Kidney (tissue), 14 donors: ENCODE results near the gene COL4A2. TPM values are rescaled to one million over a fixed set of nuclear protein-coding genes. Genes with fewer than 3 reads are reported as not detected.
A peak's percentile ranks its signal among the peaks of the same experiment; 100 is the strongest.

ENCODE experiments used
- DNase-seq, 5 donors: peaks; one replicate each; pipeline ENCODE4 v3.0.0-alpha.2; 2013 to 2020
- FAIRE-seq: peaks from 2 replicates; lab custom pipeline; 2012; peaks lifted over from hg19 to GRCh38; lab: Jason Lieb, UNC
- H3K27ac ChIP-seq, 2 donors: one replicate each; pipeline ENCODE4 v1.7.0; 2013; ENCODE audit warnings: low read depth in 2 of 2, low read length in 2 of 2, inconsistent platforms in 1 of 2
- H3K27me3 ChIP-seq: one replicate; pipeline ENCODE4 v1.7.1; 2013; ENCODE audit warnings: low read length, inconsistent platforms; ENCODE audit not compliant: control insufficient read depth, insufficient read depth
- H3K36me3 ChIP-seq, 3 donors: one replicate each; pipeline versions ENCODE4 v1.7.0 to v1.7.1; 2013; ENCODE audit warnings: low read length in 3 of 3, control low read depth in 1 of 3, inconsistent platforms in 1 of 3; ENCODE audit not compliant: insufficient read depth in 3 of 3, control insufficient read depth in 2 of 3
- H3K4me1 ChIP-seq, 3 donors: one replicate each; pipeline versions ENCODE4 v1.7.0 to v1.7.1; 2013; ENCODE audit warnings: low read length in 3 of 3, inconsistent platforms in 1 of 3, low read depth in 1 of 3; ENCODE audit not compliant: control insufficient read depth in 2 of 3, insufficient read depth in 2 of 3
- H3K4me3 ChIP-seq, 3 donors: one replicate each; pipeline versions ENCODE4 v1.7.0 to v1.8.1; 2013; ENCODE audit warnings: low read length in 3 of 3, control low read depth in 1 of 3, inconsistent platforms in 1 of 3
- H3K9ac ChIP-seq, 3 donors: one replicate each; pipeline versions ENCODE4 v1.7.0 to v1.7.1; 2013; ENCODE audit warnings: low read length in 3 of 3, control low read depth in 1 of 3, inconsistent platforms in 1 of 3
- H3K9me3 ChIP-seq, 3 donors: one replicate each; pipeline versions ENCODE4 v1.7.0 to v1.7.1; 2013; ENCODE audit warnings: low read length in 3 of 3, control low read depth in 1 of 3, inconsistent platforms in 1 of 3; ENCODE audit not compliant: control insufficient read depth in 2 of 3, insufficient read depth in 1 of 3
- CTCF ChIP-seq: IDR thresholded peaks from 3 replicates; pipeline ENCODE4 v1.5.1; 2012; ENCODE audit warnings: mild to moderate bottlenecking, moderate library complexity, borderline replicate concordance; ENCODE audit not compliant: insufficient read depth; ENCODE audit errors: extremely low read depth
- intact Hi-C: fragments of 100-400 bp; cut with DNase I; formaldehyde crosslinking; loops from one replicate; pipeline ENCODE4 v1.11.1; 2022
- polyA plus RNA-seq: library from polyadenylated mRNA; stranded (reverse); fragments of 350-450 nt; fragmentation: Illumina TruSeq; extraction: RNeasy Lipid Tissue Mini Kit (QIAGEN cat#74804); gene quantifications from one replicate; pipeline ENCODE4 v1.2.3, GENCODE V29; 2014; ENCODE audit warnings: low read depth, low replicate concordance; ENCODE audit not compliant: insufficient read depth
- total RNA-seq: library from RNA; stranded (reverse); fragmentation: NEBNext Ultra II Directional; extraction: Animal tissue kit (Norgen Biotek cat#: 25700); gene quantifications from one replicate; pipeline ENCODE4 v1.2.1, GENCODE V29; 2021
- donor health status: control.
- donor health status: control.
- donor health status: control.
- donor health status: control.
- donor health status: control.
- donor health status: DM: yes; HTN: yes; CAD: no.
- donor health status: Normal renal cell carcinoma (clear cell type).

COL4A2 gene
- total and polyA plus RNA-seq, 2 donors from 2014 or later: 126 to 265 TPM

- peaks cover 0 to 2% (median 2%) of the 10 kb centered on the region in 3 donors for H3K36me3 ChIP-seq
- peak overlapping the region in 1 of 2 donors; percentile 72 for H3K27ac ChIP-seq
- no peak overlapping the region for H3K9ac ChIP-seq
- H3K4me3 ChIP-seq: no peak overlapping the region
- peaks cover 0 to 14% (median 4%) of the 10 kb centered on the region in 3 donors for H3K4me1 ChIP-seq
- no peak for TF ChIP-seq CTCF
- no peaks in the 10 kb centered on the region for H3K27me3 ChIP-seq
- DNase-seq (no peak), FAIRE-seq (no peak)
- H3K9me3 ChIP-seq: no peaks in the 10 kb centered on the region
- intact Hi-C loops: loop anchor here (10.0 kb wide), 2 partner anchors 114 to 194 kb away; partner anchors contain the start of genes COL4A1 and COL4A2
Observed at GRCh38 chr13:110418944-110419343, 111.9 kb downstream of the COL4A2 start.

- no peak overlapping the region for H3K9ac ChIP-seq
- no peaks in the 10 kb centered on the region for H3K9me3 ChIP-seq
- no peaks in the 10 kb centered on the region for H3K27me3 ChIP-seq
- H3K36me3 ChIP-seq: peaks cover 0 to 2% (median 2%) of the 10 kb centered on the region in 3 donors
- peaks cover 0 to 14% (median 4%) of the 10 kb centered on the region in 3 donors for H3K4me1 ChIP-seq
- peak overlapping the region in 1 of 3 donors; percentile 1 for H3K4me3 ChIP-seq
- DNase-seq: no peak
- FAIRE-seq: no peak
- TF ChIP-seq CTCF: no peak
- peak overlapping the region; percentile 4 to 72 for H3K27ac ChIP-seq
- intact Hi-C loops: loop anchor here (10.0 kb wide), 2 partner anchors 115 to 195 kb away; partner anchors contain the start of genes COL4A1 and COL4A2
Observed at GRCh38 chr13:110419381-110419791, 112.3 kb downstream of the COL4A2 start.

GRCh38 chr13:110419946-110420345 is 112.9 kb downstream of the COL4A2 start:
- no peak for FAIRE-seq
- H3K9ac ChIP-seq: no peak overlapping the region

More at GRCh38 chr13:110419946-110420345, 112.9 kb downstream of the COL4A2 start:
- Histone ChIP-seq H3K4me3 (no peak overlapping the region), H3K27me3 (no peaks in the 10 kb centered on the region), H3K4me1 (peaks cover under 1 to 14% (median 4%) of the 10 kb centered on the region in 3 donors), H3K27ac (peak overlapping the region in 1 of 2 donors; percentile 72), H3K36me3 (peaks cover 2 to 3% (median 2%) of the 10 kb centered on the region in 3 donors), H3K9me3 (no peaks in the 10 kb centered on the region)
- DNase-seq: no peak
- no peak for TF ChIP-seq CTCF
- intact Hi-C loops: loop anchor here (10.0 kb wide), 2 partner anchors 115 to 195 kb away; partner anchors contain the start of genes COL4A1 and COL4A2
